Skeletal muscle satellite cell (primary cell): ENCODE results near the gene ATF2.

Experiments
- H3K27me3 ChIP-seq: 2 replicates; pipeline ENCODE4 v1.7.0; 2013; ENCODE audit warnings: low read length; ENCODE audit not compliant: control insufficient read depth, insufficient read depth
- H3K36me3 ChIP-seq: 2 replicates; pipeline ENCODE4 v1.7.0; 2013; ENCODE audit warnings: mild to moderate bottlenecking, control low read depth, low read length; ENCODE audit not compliant: insufficient read depth
- H3K4me1 ChIP-seq: 2 replicates; pipeline ENCODE4 v1.7.0; 2013; ENCODE audit warnings: low read length; ENCODE audit not compliant: control insufficient read depth, insufficient read depth
- H3K4me2 ChIP-seq: 2 replicates; pipeline ENCODE4 v1.7.0; 2013; ENCODE audit warnings: mild to moderate bottlenecking, low read length
- H3K4me3 ChIP-seq: 2 replicates; pipeline ENCODE4 v1.7.0; 2013; ENCODE audit warnings: low read length
- H3K9ac ChIP-seq: 2 replicates; pipeline ENCODE4 v1.7.0; 2013; ENCODE audit warnings: mild to moderate bottlenecking, low read depth, low read length, moderate library complexity
- H3K9me3 ChIP-seq: replicated peaks from 2 replicates; pipeline ENCODE4 v1.7.0; 2013; ENCODE audit warnings: mild to moderate bottlenecking, control low read depth, low read length

The ATF2 gene

GRCh38 chr2:175076272-175076671 lies 91.7 kb downstream of the ATF2 start:
- Histone ChIP-seq H3K9ac (no peak overlapping the region), H3K27me3 (no peaks in the 10 kb centered on the region), H3K36me3 (peaks cover 42% of the 10 kb centered on the region), H3K4me1 (no peaks in the 10 kb centered on the region), H3K4me3 (no peak overlapping the region), H3K9me3 (no peaks in the 10 kb centered on the region), H3K4me2 (no peak overlapping the region)

GRCh38 chr2:175074478-175074877 lies 93.5 kb downstream of the ATF2 start:
- H3K4me1 ChIP-seq = no peaks in the 10 kb centered on the region
- no peak overlapping the region for H3K4me2 ChIP-seq
- no peak overlapping the region for H3K4me3 ChIP-seq
- H3K9ac ChIP-seq = no peak overlapping the region
- H3K9me3 ChIP-seq = no peaks in the 10 kb centered on the region
- no peaks in the 10 kb centered on the region for H3K27me3 ChIP-seq
- peaks cover 37% of the 10 kb centered on the region for H3K36me3 ChIP-seq

GRCh38 chr2:175068534-175068933 lies 99.5 kb downstream of the ATF2 start:
- Histone ChIP-seq H3K27me3 (no peaks in the 10 kb centered on the region), H3K36me3 (peaks cover 20% of the 10 kb centered on the region), H3K4me3 (no peak overlapping the region), H3K4me2 (no peak overlapping the region), H3K9me3 (no peaks in the 10 kb centered on the region), H3K4me1 (no peaks in the 10 kb centered on the region), H3K9ac (no peak overlapping the region)

DNA sequence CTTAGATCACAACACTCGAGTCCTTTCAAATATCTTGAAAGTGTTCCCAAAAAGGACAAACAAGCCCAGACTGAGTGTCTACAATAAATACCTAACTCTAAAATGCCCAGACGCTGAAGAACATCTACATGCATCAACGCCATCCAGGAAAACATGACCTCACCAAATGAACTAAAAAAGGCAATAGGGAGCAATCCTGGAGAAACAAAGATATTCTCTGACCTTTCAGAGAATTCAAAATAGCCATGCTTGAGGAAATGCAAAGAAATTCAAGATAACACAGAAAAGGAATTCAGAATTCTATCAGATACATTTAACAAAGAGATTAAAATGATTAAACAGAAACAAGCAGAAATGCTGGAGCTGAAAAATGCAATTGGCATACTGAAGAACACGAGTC lies 101.6 kb downstream of the ATF2 start:
- H3K27me3 ChIP-seq = no peaks in the 10 kb centered on the region
- H3K9me3 ChIP-seq = no peaks in the 10 kb centered on the region
- H3K4me3 ChIP-seq = no peak overlapping the region
- H3K9ac ChIP-seq = no peak overlapping the region
- H3K36me3 ChIP-seq = peaks cover 8% of the 10 kb centered on the region
- H3K4me2 ChIP-seq = no peak overlapping the region
- H3K4me1 ChIP-seq = no peaks in the 10 kb centered on the region

DNA sequence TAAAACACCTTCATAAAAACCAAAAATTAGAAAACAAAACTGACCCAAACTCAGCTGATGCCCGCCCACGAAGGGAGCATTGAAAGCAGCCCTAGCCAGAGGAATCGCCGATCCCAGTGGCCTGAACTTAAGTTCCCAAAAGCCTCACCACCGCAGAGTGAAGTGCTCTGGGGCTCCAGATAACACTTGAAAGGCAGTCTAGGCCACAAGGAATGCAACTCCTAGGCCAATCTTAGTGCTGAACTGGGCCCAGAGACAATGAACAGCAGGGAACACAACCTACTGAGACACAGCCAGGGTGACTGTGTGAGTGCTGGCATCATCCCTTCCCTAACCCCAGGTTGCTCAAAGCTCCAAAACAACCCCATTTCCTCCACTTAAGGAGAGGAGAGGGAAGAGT lies 103.2 kb downstream of the ATF2 start:
- Histone ChIP-seq H3K4me3 (no peak overlapping the region), H3K9me3 (no peaks in the 10 kb centered on the region)

DNA sequence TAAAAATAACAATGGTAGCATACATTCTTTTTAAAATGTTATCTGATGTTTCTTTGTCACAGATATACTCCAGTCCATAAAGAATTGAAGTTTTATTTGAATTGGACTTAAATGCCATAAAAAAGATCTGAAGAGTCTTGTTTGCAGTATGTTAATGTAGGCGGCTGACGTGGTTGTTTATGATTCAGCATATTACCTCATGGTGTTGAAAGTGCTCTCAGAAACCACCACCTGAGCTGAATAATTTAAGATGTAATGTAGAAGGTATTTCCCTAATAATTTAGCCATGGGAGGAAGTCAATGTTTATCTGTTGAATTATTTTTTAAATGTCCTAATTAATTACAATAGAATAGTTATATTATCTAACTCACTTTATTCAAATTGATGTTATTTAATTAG lies 104.3 kb downstream of the ATF2 start:
- Histone ChIP-seq H3K9ac (no peak overlapping the region), H3K4me2 (no peak overlapping the region), H3K27me3 (no peaks in the 10 kb centered on the region), H3K4me1 (no peaks in the 10 kb centered on the region), H3K9me3 (no peaks in the 10 kb centered on the region), H3K36me3 (no peaks in the 10 kb centered on the region), H3K4me3 (no peak overlapping the region)

More for the DNA sequence above, 103.2 kb downstream of the ATF2 start:
- Histone ChIP-seq H3K4me2 (no peak overlapping the region), H3K4me1 (no peaks in the 10 kb centered on the region), H3K9ac (no peak overlapping the region), H3K36me3 (no peaks in the 10 kb centered on the region), H3K27me3 (no peaks in the 10 kb centered on the region)

- H3K4me2 ChIP-seq = no peak overlapping the region
- H3K9ac ChIP-seq = no peak overlapping the region
- H3K4me1 ChIP-seq = no peaks in the 10 kb centered on the region
- H3K9me3 ChIP-seq = no peaks in the 10 kb centered on the region
- no peaks in the 10 kb centered on the region for H3K27me3 ChIP-seq
- no peak overlapping the region for H3K4me3 ChIP-seq
- H3K36me3 ChIP-seq = no peaks in the 10 kb centered on the region
Observed at GRCh38 chr2:175062787-175063585, 105.0 kb downstream of the ATF2 start.

DNA sequence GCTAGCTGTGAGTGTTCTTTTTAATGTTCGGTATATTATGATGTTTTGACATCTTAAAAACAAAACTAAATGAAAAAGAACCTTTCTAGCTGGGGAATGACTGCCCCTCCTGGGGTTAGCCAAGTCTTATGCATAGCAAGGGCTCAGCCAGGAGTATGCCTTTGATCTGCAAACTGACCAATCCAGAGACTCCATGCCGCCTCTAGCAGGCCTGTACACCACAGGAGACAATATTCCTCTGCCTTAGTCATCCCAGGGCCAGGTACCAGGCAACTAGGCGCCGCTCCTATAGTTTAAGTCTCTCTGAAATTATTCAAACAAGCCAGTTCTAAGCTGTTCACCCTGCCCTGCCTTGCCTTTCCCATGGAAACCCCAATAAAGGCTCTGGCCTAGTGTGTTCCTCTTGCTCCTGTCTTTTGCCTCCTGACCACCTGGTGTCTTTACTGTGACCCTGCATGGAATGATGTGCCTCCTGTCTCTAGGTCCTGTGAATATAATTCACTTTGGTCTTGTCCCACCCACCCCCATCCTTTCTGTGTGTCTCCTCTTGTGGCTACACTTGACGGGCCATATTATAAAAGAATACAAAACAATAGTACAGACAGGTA lies 110.8 kb downstream of the ATF2 start:
- Histone ChIP-seq H3K4me2 (no peak overlapping the region), H3K4me3 (no peak overlapping the region), H3K36me3 (no peaks in the 10 kb centered on the region), H3K27me3 (no peaks in the 10 kb centered on the region), H3K4me1 (no peaks in the 10 kb centered on the region), H3K9ac (no peak overlapping the region), H3K9me3 (no peaks in the 10 kb centered on the region)

DNA sequence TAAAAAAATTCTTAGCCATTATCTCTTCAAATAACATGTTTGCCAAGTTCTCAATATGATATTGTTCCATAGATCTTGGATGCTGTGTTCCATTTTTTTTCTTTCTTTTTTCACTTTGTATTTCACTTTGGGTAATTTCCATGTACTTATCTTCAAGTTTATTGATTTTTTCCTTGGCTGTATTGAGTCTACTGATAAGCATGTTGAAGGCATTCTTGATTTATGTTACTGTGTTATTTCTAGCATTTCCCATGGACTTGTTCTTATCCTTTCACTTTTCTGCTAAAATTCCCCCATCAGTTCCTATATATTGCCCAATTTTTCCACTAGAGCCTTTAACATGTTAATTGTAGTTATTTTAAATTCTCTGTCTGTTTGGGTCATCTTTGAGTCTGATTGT lies 112.0 kb downstream of the ATF2 start:
- H3K27me3 ChIP-seq = no peaks in the 10 kb centered on the region
- H3K9ac ChIP-seq = no peak overlapping the region
- no peak overlapping the region for H3K4me2 ChIP-seq
- no peaks in the 10 kb centered on the region for H3K9me3 ChIP-seq
- H3K4me1 ChIP-seq = no peaks in the 10 kb centered on the region
- H3K4me3 ChIP-seq = no peak overlapping the region
- no peaks in the 10 kb centered on the region for H3K36me3 ChIP-seq

GRCh38 chr2:175054340-175054739 lies 113.7 kb downstream of the ATF2 start:
- H3K4me2 ChIP-seq = no peak overlapping the region
- H3K9ac ChIP-seq = no peak overlapping the region
- no peaks in the 10 kb centered on the region for H3K27me3 ChIP-seq
- no peaks in the 10 kb centered on the region for H3K4me1 ChIP-seq
- no peak overlapping the region for H3K4me3 ChIP-seq
- H3K36me3 ChIP-seq = no peaks in the 10 kb centered on the region
- no peaks in the 10 kb centered on the region for H3K9me3 ChIP-seq

GRCh38 chr2:175049661-175050060 lies 118.3 kb downstream of the ATF2 start:
- H3K4me1 ChIP-seq = no peaks in the 10 kb centered on the region
- H3K27me3 ChIP-seq = no peaks in the 10 kb centered on the region
- H3K36me3 ChIP-seq = no peaks in the 10 kb centered on the region
- H3K4me3 ChIP-seq = no peak overlapping the region
- no peak overlapping the region for H3K9ac ChIP-seq
- H3K4me2 ChIP-seq = no peak overlapping the region
- no peaks in the 10 kb centered on the region for H3K9me3 ChIP-seq

DNA sequence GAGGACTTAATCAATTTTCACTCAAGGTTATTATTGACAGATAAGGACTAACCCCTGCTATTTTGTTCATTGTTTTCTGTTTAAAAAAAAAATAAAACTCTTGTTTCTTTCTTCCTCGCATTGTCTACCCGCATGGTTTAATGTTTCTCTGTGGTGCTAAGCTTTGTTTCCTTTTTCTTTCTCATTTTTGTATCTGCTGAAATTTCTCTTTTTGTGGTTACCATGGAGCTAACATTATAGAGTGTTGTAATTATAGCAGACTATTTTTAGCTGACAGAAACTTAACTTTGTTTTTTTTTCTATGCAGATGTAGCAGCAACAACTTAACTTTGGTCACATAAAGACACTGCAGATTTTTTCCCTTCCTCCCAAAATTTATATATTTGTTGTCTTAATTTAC lies 119.7 kb downstream of the ATF2 start:
- H3K4me1 ChIP-seq = no peaks in the 10 kb centered on the region
- H3K4me2 ChIP-seq = no peak overlapping the region
- no peaks in the 10 kb centered on the region for H3K27me3 ChIP-seq
- H3K9me3 ChIP-seq = no peaks in the 10 kb centered on the region
- H3K4me3 ChIP-seq = no peak overlapping the region
- H3K9ac ChIP-seq = no peak overlapping the region
- H3K36me3 ChIP-seq = no peaks in the 10 kb centered on the region
